Smooth muscle cell (in vitro differentiated cells): ENCODE measurements around the gene LCN15. TPM values are rescaled to one million over a fixed set of nuclear protein-coding genes. Genes with fewer than 3 reads are reported as not detected.

Experiments used
- DNase-seq: peaks from one replicate; lab custom pipeline; 2025; ENCODE audit not compliant: unreplicated experiment; lab: John Stamatoyannopoulos, UW
- H2AFZ ChIP-seq: fragments of 200-600 bp; sonication (generic); 2 replicates; pipeline ENCODE4 v1.6.0; 2016; ENCODE audit warnings: antibody characterized with exemption, low read depth, mild to moderate bottlenecking
- H3F3A ChIP-seq: fragments of 200-600 bp; sonication (generic); 2 replicates; pipeline ENCODE4 v1.6.0; 2017; ENCODE audit warnings: antibody characterized with exemption, low read depth
- H3K27ac ChIP-seq: fragments of 200-600 bp; sonication (generic); 2 replicates; pipeline ENCODE4 v1.5.1; 2016; ENCODE audit warnings: low read depth, mild to moderate bottlenecking
- H3K27me3 ChIP-seq: fragments of 200-600 bp; sonication (generic); 2 replicates; pipeline ENCODE4 v1.6.1; 2016; ENCODE audit warnings: low read depth, mild to moderate bottlenecking
- H3K36me3 ChIP-seq: fragments of 200-600 bp; sonication (generic); 2 replicates; pipeline ENCODE4 v1.5.1; 2016; ENCODE audit warnings: low read depth
- H3K4me1 ChIP-seq: fragments of 200-600 bp; sonication (generic); 2 replicates; pipeline ENCODE4 v1.5.1; 2016; ENCODE audit warnings: low read depth
- H3K4me2 ChIP-seq: fragments of 200-600 bp; sonication (generic); 2 replicates; pipeline ENCODE4 v1.6.0; 2016; ENCODE audit warnings: mild to moderate bottlenecking
- H3K4me3 ChIP-seq: fragments of 200-600 bp; sonication (generic); 2 replicates; pipeline ENCODE4 v1.5.1; 2016; ENCODE audit warnings: mild to moderate bottlenecking
- H3K79me2 ChIP-seq: fragments of 200-600 bp; sonication (generic); 2 replicates; pipeline ENCODE4 v1.6.0; 2016; ENCODE audit warnings: low read depth, mild to moderate bottlenecking
- H3K9ac ChIP-seq: fragments of 200-600 bp; sonication (generic); 2 replicates; pipeline ENCODE4 v1.6.0; 2016; ENCODE audit warnings: low read depth
- H3K9me3 ChIP-seq: fragments of 200-600 bp; sonication (generic); replicated peaks from 2 replicates; pipeline ENCODE4 v1.5.1; 2016; ENCODE audit warnings: low read depth
- H4K20me1 ChIP-seq: fragments of 200-600 bp; sonication (generic); 2 replicates; pipeline ENCODE4 v1.6.0; 2016; ENCODE audit warnings: low read depth
- WGBS: methylation state at CpG from one replicate; pipeline ENCODE4 v1.1.7; 2016; ENCODE audit warnings: low lambda C conversion rate; 5-methylcytosine and 5-hydroxymethylcytosine counted together
- polyA plus RNA-seq: library from polyadenylated mRNA; unstranded; fragments of >200 nt; fragmentation: Nextera tagmentation; extraction: Ambion mirVana; gene quantifications from 2 replicates; pipeline ENCODE4 v1.2.1, GENCODE V29; 2016
- total RNA-seq: library from RNA; depleted of rRNA; stranded (reverse); fragments of >200 nt; gene quantifications from 2 replicates; pipeline ENCODE4 v1.2.3, GENCODE V29; 2014
- TF ChIP-seq, protein P1 (sequence below): fragments of 200-600 bp; sonication (generic); IDR thresholded peaks from 2 replicates; pipeline ENCODE4 v1.5.1; 2017; ENCODE audit warnings: borderline replicate concordance, mild to moderate bottlenecking, antibody characterized with exemption; ENCODE audit not compliant: insufficient read depth, poor library complexity, severe bottlenecking

Gene LCN15
- total and polyA plus RNA-seq, 2 experiments from 2014 or later, result not detected

DNA sequence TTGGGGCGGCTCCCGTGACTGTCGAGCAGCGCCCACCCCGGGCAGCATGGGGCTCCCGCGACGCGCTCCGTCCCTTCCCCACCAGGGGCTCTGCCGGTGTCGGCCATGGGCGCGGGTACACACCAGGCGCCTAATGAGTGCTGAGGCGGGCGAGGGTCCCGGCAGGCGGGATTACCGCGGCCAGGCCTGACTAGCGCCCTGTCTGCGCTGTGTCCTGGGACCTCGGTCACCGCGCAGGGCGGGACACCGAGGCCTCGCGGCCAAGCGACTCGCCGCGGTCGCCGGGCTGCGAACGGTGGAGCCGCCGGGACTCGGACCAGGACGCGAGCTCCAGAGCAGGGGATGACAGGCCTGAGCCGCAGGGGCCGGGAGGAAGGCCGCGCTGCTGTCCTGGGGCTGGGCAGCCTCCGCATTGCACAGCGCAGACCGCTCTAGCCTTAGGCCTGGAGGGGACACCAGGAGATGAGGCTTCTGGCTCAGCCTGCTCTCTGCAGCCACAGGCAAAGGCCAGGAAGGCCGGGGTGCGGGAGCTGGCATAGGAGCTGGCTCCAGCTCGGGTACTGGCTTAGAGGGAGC, 35.7 kb downstream of the LCN15 start:
- peak overlapping the region; percentile 97 for H3K4me2 ChIP-seq
- peak; percentile 39 for DNase-seq
- H3K9me3 ChIP-seq, result no peaks in the 10 kb centered on the region
- no peaks in the 10 kb centered on the region for H3F3A ChIP-seq
- H3K27ac ChIP-seq, result no peak overlapping the region
- TF ChIP-seq, protein P1, sequence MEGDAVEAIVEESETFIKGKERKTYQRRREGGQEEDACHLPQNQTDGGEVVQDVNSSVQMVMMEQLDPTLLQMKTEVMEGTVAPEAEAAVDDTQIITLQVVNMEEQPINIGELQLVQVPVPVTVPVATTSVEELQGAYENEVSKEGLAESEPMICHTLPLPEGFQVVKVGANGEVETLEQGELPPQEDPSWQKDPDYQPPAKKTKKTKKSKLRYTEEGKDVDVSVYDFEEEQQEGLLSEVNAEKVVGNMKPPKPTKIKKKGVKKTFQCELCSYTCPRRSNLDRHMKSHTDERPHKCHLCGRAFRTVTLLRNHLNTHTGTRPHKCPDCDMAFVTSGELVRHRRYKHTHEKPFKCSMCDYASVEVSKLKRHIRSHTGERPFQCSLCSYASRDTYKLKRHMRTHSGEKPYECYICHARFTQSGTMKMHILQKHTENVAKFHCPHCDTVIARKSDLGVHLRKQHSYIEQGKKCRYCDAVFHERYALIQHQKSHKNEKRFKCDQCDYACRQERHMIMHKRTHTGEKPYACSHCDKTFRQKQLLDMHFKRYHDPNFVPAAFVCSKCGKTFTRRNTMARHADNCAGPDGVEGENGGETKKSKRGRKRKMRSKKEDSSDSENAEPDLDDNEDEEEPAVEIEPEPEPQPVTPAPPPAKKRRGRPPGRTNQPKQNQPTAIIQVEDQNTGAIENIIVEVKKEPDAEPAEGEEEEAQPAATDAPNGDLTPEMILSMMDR, result no peak
- no peaks in the 10 kb centered on the region for H3K36me3 ChIP-seq
- no peaks in the 10 kb centered on the region for H3K27me3 ChIP-seq
- peaks cover 17% of the 10 kb centered on the region for H3K4me1 ChIP-seq
- 4% methylated on average over 45 of the region's 53 CpGs for WGBS
- peak overlapping the region; percentile 85 for H2AFZ ChIP-seq
- H3K79me2 ChIP-seq, result peaks cover 36% of the 10 kb centered on the region
- peak overlapping the region; percentile 98 for H3K4me3 ChIP-seq
- H3K9ac ChIP-seq, result peak overlapping the region; percentile 68
- H4K20me1 ChIP-seq, result peaks cover 56% of the 10 kb centered on the region

DNA sequence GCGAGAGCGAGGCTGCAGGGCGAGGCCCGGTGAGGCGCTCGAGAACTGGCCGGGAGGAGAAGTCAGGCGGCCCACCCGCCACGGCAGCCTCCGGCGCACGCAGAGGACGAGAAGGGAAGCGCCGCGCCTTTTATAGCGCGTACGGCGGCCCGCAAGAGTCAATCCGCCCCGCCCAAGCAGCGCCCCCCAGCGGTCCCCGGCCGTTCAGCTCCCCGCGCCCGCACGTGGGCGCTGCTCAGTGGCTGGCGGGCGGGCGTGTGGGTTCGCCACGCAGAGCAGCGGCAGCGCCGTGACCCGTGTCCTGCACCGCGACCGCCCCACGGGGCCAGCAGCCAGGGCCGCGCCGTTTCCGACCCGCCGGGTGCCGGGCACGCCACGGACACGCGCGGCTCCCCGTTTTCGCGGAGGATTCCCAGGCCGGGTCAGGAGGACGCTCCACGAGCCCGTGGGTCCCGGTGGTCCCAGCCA, 36.2 kb downstream of the LCN15 start:
- H3K4me3 ChIP-seq, result peak overlapping the region; percentile 98
- H3K27ac ChIP-seq, result no peak overlapping the region
- peaks cover 61% of the 10 kb centered on the region for H4K20me1 ChIP-seq
- H3K4me2 ChIP-seq, result peak overlapping the region; percentile 97
- no peaks in the 10 kb centered on the region for H3K9me3 ChIP-seq
- H3K4me1 ChIP-seq, result peaks cover 17% of the 10 kb centered on the region
- peaks cover 36% of the 10 kb centered on the region for H3K79me2 ChIP-seq
- TF ChIP-seq, protein P1, result peak; percentile 95
- no peaks in the 10 kb centered on the region for H3K27me3 ChIP-seq
- H3F3A ChIP-seq, result no peaks in the 10 kb centered on the region
- no peaks in the 10 kb centered on the region for H3K36me3 ChIP-seq
- peak; percentile 89 for DNase-seq
- H2AFZ ChIP-seq, result peak overlapping the region; percentile 85
- H3K9ac ChIP-seq, result peak overlapping the region; percentile 92
- 5% methylated on average over 36 of the region's 66 CpGs for WGBS

DNA sequence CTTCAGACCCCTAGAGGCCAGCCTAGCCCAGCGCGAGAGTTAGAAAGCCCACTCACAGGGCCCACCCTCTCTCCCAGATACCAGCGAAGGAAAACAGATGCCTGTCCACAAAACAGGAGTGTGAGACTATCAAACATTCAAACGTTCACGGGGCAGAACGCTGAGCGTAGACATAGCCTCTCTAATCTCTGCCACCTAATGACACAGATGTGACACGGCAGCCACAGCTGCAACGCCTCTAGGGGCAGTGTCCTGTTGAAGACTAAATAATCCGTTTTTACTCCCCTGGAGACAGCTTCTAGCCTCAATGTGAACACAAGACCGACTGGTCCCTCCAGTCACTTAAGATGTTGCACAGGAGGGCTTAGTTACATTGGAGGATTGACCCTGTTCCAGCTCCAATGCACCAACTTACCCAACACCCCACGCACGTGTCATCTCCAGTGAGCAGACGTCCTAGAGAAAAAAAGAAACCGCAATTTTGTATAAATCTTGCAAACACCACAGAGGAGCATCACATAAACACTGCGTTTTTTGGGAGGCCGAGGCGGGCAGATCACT, 37.6 kb downstream of the LCN15 start:
- peak overlapping the region; percentile 97 for H3K4me2 ChIP-seq
- peaks cover 75% of the 10 kb centered on the region for H4K20me1 ChIP-seq
- no peak overlapping the region for H2AFZ ChIP-seq
- no peaks in the 10 kb centered on the region for H3K27me3 ChIP-seq
- H3F3A ChIP-seq, result no peaks in the 10 kb centered on the region
- H3K36me3 ChIP-seq, result no peaks in the 10 kb centered on the region
- TF ChIP-seq, protein P1, result peak; percentile 38
- peak overlapping the region; percentile 98 for H3K4me3 ChIP-seq
- H3K4me1 ChIP-seq, result peaks cover 17% of the 10 kb centered on the region
- no peak overlapping the region for H3K9ac ChIP-seq
- DNase-seq, result no peak
- WGBS, result 23% methylated on average over 18 of the region's 18 CpGs
- peak overlapping the region; percentile 63 for H3K27ac ChIP-seq
- peaks cover 36% of the 10 kb centered on the region for H3K79me2 ChIP-seq
- no peaks in the 10 kb centered on the region for H3K9me3 ChIP-seq
